ENCODE results near the gene NEDD4L.
"Not testable (repeated sequence)": the region's sequence is repeated elsewhere in the genome, so short reads cannot be mapped to it uniquely, and the experiment has no call there.

Gene NEDD4L

DNA sequence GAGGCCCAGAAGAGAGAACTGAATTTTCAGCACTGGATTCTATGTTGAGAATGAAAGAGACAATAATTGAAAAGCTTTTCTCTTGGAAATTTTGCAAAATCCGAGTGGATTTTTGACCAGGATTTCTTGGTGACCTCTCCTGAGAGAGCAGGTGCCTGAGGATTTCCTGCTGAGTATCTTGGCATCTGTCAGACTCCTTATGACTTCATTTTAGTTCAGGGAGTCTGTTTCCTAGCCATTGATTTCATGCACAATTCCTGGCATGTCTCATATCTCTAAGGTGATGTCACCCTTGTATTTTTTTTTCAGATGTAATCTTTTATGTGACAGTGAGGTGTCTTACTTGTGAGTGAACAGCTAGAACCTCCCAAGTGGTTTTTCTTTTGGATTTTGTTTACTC lies 195.9 kb downstream of the NEDD4L start:
- DNase-seq (ENCODE audit: low read depth in 2 of 2), result no peak

- no peak for DNase-seq (ENCODE audit: low read depth in 2 of 2)
These were observed 197.1 kb downstream of the NEDD4L start for GRCh38 chr18:58241026-58241679.

GRCh38 chr18:58241877-58242276 lies 197.9 kb downstream of the NEDD4L start:
- DNase-seq (ENCODE audit: low read depth in 2 of 2), result no peak

- DNase-seq (ENCODE audit: low read depth in 2 of 2), result no peak
These were observed 198.4 kb downstream of the NEDD4L start for GRCh38 chr18:58242435-58242834.

DNA sequence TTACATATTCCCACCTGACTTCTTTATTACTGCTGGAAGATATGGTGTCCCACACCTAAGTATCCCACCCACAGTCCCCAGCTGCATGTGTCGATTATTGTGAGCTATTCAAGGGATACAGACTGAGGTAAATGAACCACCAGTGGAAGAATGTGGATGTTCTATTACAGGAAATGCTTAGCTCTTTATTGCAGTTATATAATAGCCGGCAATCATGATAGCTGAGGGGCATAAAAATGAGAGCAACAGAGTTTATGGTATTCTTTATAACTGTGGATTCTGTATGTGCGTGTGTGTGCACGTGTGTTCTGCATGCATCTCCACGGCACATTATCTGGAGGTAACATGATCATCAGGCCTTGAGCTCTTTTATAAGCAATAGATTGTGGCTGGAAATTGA lies 198.9 kb downstream of the NEDD4L start:
- DNase-seq (ENCODE audit: low read depth in 2 of 2), result no peak

- no peak for DNase-seq (ENCODE audit: low read depth in 2 of 2)
These were observed 199.4 kb downstream of the NEDD4L start for GRCh38 chr18:58243401-58243800.

GRCh38 chr18:58247363-58247834 lies 203.4 kb downstream of the NEDD4L start:
- DNase-seq (ENCODE audit: low read depth in 2 of 2), result no peak

GRCh38 chr18:58249712-58250111 lies 205.7 kb downstream of the NEDD4L start:
- DNase-seq (ENCODE audit: low read depth in 2 of 2), result no peak

DNA sequence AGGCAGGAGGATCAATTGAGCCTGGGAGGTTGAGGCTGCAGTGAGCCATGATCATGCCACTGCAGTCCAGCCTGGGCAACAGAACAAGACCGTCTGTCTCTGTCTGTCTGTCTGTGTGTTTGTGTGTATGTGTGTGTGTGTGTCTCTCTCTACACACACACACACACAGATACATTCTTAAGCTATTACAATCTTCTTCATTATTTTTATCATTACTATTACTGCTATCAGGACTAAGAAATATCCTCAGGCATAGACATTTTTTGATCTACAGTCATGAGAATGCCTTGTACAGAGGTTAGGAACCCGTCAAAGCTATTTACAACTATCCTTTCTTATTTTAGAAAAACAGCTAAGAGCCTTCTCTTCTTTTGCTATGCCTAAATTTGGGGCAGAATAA lies 207.4 kb downstream of the NEDD4L start:
- DNase-seq (ENCODE audit: low read depth in 2 of 2), result no peak

- no peak for DNase-seq (ENCODE audit: low read depth in 2 of 2)
These were observed 208.1 kb downstream of the NEDD4L start for GRCh38 chr18:58252166-58252565.

GRCh38 chr18:58253318-58253717 lies 209.3 kb downstream of the NEDD4L start:
- DNase-seq (ENCODE audit: low read depth in 2 of 2), result no peak

DNA sequence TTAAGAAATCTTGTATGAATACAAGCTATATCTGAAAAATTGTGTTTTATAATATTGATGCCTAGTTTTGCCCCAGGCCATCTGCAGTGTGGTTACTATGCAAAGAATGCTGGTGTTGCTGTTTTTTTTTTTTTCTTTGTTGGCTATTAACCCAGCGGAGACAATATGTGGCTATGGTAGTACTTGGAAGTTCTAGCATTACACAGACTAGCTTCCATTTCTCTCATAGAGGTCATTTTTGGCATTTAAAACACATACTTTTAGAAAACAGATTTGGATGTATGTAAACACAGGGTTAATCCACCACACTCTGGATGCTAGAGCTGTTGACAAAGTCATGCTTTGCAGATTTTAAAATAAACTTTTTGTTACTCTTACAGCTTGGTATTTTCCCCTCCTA lies 209.8 kb downstream of the NEDD4L start:
- DNase-seq (ENCODE audit: low read depth in 2 of 2), result no peak

GRCh38 chr18:58254873-58255511 lies 211.0 kb downstream of the NEDD4L start:
- DNase-seq (ENCODE audit: low read depth in 2 of 2), result no peak

DNA sequence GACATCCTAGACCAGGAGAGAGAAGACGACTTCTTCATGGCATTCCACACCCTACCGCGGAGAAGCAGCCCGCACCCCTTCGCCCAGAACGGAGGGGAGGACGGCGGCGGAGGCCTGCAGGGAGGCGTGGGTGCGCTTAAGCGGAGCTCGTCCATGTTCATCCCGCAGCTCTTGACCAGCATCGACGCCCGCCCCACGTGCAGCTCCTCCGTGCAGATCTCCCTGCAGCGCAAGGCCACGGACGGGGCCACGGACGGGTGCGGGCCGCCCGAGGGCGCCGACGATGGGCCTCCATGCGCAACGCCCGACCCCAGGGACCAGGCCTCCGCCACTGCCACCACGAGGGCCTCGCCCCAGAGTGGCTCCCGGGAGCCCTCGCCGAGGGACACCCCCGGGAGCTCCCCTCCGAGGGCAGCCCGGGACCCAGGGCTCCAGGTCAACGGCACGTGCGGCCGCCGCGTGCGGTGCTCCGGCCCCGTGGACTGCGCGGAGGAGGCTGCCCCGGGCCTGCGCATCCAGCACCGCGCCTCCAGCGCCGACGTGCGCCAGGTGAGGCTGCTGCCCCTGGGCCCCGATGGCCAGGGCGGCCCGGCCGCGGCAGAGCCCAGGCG lies 211.8 kb downstream of the NEDD4L start:
- DNase-seq (ENCODE audit: low read depth in 2 of 2), result no peak

- DNase-seq (ENCODE audit: low read depth in 2 of 2), result no peak
These were observed 212.5 kb downstream of the NEDD4L start for GRCh38 chr18:58256316-58257080.

GRCh38 chr18:58257461-58257860 lies 213.4 kb downstream of the NEDD4L start:
- DNase-seq (ENCODE audit: low read depth in 2 of 2), result no peak

DNA sequence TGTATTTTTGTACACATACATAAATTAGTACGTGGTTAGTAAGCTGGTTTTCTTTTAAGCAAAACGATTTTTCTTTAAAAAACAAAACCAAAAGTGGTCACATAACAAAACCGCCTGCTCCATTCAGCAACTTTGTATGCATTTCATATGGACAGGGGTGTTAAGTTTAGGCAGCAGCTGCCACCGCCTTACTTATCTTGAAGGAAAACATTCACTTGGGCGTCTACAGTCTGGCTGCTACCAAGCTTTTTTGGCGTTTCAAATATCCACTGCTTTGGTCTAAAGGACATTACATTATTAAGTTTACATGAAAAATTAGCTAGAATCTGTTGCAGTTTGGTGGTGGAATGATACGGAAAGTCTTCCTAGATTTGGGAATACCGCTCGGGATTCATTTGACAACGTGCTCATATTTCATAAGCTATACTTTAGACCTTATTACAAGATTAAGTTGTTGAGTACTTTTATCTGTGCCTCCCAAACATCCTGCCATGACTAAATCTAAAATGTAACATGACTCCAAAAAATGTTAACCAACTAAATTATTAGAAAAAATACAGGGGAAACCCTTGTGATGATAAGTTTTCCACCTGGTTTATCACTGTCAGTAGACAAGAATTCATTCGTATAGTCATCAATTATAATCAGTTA lies 214.8 kb downstream of the NEDD4L start:
- DNase-seq (ENCODE audit: low read depth in 2 of 2), result no peak

- no peak for DNase-seq (ENCODE audit: low read depth in 2 of 2)
These were observed 219.3 kb downstream of the NEDD4L start for GRCh38 chr18:58263055-58263957.

DNA sequence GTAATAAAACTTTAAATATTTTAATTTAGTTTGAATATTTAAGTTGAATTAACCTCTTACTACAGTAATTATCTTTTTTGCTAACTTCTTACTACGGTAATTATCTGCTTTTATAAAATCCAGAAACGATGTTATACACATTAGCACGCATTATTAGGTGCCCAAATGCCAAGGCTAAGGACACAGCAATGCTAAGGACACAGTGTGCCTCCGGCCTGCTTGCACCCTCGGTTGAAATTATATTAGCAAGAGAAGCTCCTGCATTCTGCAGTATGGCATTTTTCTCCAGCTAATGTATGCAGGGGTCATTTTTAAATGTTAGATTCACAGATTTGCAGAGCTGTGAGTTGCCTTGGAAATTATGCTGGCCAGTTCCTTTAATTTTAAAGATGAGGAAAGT lies 220.0 kb downstream of the NEDD4L start:
- DNase-seq (ENCODE audit: low read depth in 2 of 2), result no peak

GRCh38 chr18:58264840-58265239 lies 220.8 kb downstream of the NEDD4L start:
- no peak for DNase-seq (ENCODE audit: low read depth in 2 of 2)

GRCh38 chr18:58265489-58265888 lies 221.5 kb downstream of the NEDD4L start:
- not testable (repeated sequence) for DNase-seq (ENCODE audit: low read depth in 2 of 2)
